Measurements from ENCODE around the gene CFAP54.
A peak's percentile ranks its signal among the peaks of the same experiment; 100 is the strongest.

The CFAP54 gene

DNA sequence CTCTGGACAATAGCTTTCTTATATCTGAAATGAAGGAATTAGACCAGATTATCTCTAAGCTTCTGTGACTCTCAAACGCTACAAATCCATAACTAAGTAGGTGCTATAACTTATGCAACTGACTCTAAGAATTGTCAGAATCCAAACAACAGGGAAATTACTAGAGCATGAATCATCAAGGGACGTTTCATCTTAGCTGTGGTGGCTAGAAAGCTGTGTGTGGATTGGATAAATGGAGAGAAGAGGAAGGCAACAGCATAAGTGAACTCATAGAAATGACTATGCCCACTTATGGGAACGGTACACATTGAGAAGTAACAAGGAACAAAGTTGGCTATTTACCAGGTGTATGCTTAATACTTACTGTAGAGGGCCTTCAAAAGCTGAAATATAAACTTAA, 321.7 kb downstream of the CFAP54 start:
- no peak overlapping the region for H3K4me3 ChIP-seq (ENCODE audit: low read depth, low read length)
- ChIA-PET POLR2A (no interaction called here), CTCF (no interaction called here)
- DNase-seq (ENCODE audit: low read depth, low spot score), result peak; percentile 40
- TF ChIP-seq, protein P1, sequence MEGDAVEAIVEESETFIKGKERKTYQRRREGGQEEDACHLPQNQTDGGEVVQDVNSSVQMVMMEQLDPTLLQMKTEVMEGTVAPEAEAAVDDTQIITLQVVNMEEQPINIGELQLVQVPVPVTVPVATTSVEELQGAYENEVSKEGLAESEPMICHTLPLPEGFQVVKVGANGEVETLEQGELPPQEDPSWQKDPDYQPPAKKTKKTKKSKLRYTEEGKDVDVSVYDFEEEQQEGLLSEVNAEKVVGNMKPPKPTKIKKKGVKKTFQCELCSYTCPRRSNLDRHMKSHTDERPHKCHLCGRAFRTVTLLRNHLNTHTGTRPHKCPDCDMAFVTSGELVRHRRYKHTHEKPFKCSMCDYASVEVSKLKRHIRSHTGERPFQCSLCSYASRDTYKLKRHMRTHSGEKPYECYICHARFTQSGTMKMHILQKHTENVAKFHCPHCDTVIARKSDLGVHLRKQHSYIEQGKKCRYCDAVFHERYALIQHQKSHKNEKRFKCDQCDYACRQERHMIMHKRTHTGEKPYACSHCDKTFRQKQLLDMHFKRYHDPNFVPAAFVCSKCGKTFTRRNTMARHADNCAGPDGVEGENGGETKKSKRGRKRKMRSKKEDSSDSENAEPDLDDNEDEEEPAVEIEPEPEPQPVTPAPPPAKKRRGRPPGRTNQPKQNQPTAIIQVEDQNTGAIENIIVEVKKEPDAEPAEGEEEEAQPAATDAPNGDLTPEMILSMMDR (IDR thresholded peaks at IDR 0.05; ENCODE audit: insufficient read depth, low read length, missing control alignments), result no peak

DNA sequence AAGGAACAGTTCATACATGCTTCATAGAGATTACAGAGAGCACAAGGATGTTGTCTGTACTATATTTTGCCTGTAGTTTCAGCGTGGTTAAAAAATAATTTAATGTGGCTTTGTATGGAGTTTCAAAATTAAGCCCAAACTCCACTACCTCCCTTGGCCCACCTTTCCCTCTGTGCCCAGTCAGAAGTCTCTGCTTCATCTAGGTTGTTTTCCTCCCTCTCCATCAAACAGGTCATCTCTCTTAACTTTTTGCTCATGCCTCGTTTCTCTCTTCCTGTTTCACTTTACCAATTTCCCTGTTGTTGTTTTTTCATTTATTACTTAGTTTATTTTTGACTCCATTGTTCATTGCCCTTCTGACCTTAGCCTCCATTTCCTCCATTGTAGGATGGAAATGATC, 322.8 kb downstream of the CFAP54 start:
- TF ChIP-seq, protein P1 (IDR thresholded peaks at IDR 0.05; ENCODE audit: insufficient read depth, low read length, missing control alignments), result no peak
- ChIA-PET CTCF (no interaction called here), POLR2A (no interaction called here)
- no peak overlapping the region for H3K4me3 ChIP-seq (ENCODE audit: low read depth, low read length)
- no peak for DNase-seq (ENCODE audit: low read depth, low spot score)

DNA sequence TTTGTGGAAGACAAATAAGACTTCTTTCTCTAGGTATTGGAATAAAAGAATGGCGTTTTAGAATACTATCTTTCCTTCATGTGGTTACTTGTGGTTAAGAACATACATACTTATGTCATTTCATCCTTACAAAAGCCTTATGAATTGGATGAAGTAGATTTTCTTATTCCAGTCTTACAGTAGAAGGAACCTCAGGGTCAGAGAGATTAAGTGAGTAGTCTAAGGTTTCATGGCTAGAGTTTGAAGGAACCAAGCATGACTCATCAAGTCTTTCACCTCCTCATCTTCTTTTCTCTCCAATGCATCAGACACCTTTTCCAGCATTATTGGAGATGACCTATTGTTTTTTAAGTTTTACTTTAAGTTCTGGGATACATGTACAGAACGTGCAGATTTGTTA, 324.8 kb downstream of the CFAP54 start:
- ChIA-PET CTCF (no interaction called here), POLR2A (no interaction called here)
- no peak for DNase-seq (ENCODE audit: low read depth, low spot score)
- TF ChIP-seq, protein P1 (IDR thresholded peaks at IDR 0.05; ENCODE audit: insufficient read depth, low read length, missing control alignments), result no peak
- no peak overlapping the region for H3K4me3 ChIP-seq (ENCODE audit: low read depth, low read length)

DNA sequence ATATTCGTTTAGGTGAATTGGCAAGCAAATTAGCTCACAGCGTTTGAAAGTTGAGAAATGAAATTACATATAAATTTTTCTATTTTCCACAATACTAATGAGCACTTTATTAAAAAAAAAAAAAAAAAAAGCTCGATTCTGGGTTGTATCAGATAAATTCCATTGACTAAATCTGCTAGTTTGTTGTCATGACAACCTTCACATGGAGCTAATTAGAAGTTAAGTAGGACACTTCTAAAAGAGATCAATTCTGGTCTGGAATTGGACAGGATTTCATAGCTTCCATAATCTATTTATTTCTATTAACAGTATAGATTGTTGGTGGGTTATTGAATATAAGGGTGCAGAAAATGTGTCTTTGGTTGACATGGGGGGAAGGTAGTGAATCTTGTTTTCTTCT, 332.2 kb downstream of the CFAP54 start:
- DNase-seq (ENCODE audit: low read depth, low spot score), result no peak
- CTCF ChIA-PET, result no interaction called here
- POLR2A ChIA-PET, result no interaction called here
- H3K4me3 ChIP-seq (ENCODE audit: low read depth, low read length), result no peak overlapping the region
- TF ChIP-seq, protein P1 (IDR thresholded peaks at IDR 0.05; ENCODE audit: insufficient read depth, low read length, missing control alignments), result no peak

DNA sequence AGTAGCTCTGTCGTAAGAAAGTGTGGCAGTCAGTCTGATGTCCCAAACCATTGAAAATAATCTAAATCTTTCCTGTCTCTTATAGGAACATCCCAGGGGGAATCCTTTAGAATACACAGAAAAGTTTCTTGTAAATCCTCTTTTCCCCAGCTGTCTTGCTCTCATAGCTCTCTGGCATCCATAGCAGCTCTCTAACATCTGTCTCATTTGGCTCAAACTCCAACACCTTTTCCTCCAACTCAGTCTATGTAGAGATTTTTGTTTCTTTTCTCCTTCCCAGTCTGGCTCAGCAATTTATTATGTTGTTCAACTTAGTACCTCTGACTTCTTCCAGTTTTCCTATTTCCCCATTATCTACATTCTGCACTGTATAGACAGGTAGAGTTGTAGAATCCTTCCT, 333.3 kb downstream of the CFAP54 start:
- CTCF ChIA-PET, result no interaction called here
- TF ChIP-seq, protein P1 (IDR thresholded peaks at IDR 0.05; ENCODE audit: insufficient read depth, low read length, missing control alignments), result no peak

DNA sequence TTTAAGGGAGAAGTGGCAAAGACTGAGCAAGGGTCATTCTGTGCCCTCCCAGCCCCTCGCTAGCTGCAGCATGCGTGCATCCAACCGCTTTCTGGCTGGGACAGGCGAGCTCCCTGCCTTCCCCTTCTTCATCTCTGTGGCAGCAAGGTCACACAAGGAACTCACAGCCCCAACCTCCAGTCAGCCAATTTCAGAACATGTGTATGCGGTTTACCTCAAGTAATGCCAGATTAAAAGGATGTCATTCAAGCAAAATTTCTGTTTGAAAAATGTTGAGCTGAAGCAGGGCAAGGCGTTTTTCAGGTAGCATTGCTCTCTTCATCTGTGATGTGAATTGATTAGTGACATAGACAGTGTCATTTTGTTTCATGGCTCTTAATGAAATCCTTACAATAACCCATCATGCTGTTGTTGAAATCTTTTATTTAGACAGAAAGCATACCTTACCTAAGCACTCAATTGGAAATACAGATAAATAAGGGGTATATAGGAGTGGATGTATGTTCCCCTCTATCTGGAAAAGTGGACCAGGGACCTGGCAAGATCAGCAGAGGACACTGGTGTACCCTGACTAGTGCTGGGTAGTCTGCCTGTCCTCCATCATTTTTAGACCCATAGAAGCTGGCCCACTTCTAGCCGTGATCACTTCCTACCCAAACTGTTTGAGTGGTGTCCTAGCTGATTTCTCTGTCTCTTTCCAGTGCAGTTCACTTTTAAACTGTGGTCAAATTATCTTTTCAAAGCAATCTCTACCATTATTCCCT, 334.9 kb downstream of the CFAP54 start:
- ChIA-PET CTCF (no interaction called here), POLR2A (no interaction called here)
- H3K4me3 ChIP-seq (ENCODE audit: low read depth, low read length), result no peak overlapping the region
- DNase-seq (ENCODE audit: low read depth, low spot score), result no peak
- TF ChIP-seq, protein P1 (IDR thresholded peaks at IDR 0.05; ENCODE audit: insufficient read depth, low read length, missing control alignments), result no peak

More for the DNA sequence above, 333.3 kb downstream of the CFAP54 start:
- no peak for DNase-seq (ENCODE audit: low read depth, low spot score)
- H3K4me3 ChIP-seq (ENCODE audit: low read depth, low read length), result no peak overlapping the region
- POLR2A ChIA-PET, result no interaction called here
